Measurements from ENCODE around the gene OR1I1. TPM values are rescaled to one million over a fixed set of nuclear protein-coding genes. Genes with fewer than 3 reads are reported as not detected.
A peak's percentile ranks its signal among the peaks of the same experiment; 100 is the strongest.

Gene OR1I1
- total RNA-seq, 1 donor from 2014 or later = not detected

DNA sequence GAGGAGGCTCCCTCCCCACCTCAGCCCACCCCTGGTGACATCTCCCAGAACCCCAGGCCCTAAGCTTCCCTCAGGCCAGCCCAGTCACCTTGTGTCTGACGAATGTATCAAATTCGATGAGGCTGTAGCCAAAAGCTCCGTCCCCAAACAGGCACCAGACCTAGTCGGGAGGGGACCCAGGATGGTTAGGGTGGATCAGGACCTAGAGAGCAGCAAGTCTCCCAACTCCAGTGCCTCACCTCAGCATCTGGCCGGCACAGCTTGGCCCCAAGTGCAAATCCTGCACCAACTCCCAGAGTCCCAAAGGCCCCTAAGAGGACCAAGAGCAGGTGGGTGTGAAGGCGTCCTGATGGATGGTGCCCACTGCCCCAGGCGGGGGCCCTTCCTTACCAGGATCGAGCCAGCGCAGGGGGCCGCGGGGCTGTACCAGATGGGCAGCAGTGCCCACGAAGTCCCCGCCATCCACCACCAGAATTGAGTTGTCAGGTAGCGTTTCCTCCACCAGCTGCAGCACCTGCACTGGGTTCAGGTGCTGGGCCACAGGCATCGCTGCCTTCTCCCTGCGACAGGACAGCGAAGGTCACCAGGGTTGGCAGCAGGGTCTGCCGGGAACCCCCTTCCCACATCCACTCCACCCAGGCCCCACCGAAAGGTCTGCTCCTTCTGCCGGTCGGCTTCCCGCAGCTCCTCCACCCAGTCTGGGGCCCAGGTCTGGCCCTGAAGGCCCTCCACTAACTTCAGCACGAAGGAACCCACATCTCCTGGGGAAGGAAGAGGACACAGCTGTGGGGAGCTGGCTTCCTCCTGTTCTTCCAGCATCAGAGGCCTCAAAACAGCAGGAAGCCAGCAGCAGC lies 34.0 kb downstream of the OR1I1 start:
- Mint-ChIP-seq H3K4me1 (ENCODE audit: unreplicated experiment) (peaks cover 29% of the 10 kb centered on the region), H3K4me3 (ENCODE audit: unreplicated experiment) (peak overlapping the region; percentile 72)

DNA sequence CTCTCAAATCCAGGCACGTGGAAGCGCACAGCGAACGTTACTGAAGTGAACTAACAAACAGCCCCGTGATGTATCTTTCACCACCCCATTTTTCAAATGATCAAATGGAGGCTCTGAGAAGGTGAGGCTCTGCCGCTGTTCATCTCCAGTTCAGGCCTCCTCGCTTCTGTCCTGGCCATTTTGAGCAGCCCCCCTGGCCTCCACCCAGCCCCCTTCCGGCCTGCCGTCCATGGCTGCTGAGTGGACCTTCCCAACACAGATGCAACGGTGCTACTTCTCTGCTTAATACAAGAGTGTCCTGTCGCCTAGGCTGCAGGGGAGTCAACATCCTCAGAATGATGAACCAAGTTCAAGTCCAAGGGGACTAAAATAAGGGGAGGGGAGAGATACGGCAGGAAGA lies 34.8 kb downstream of the OR1I1 start:
- Mint-ChIP-seq H3K27me3 (ENCODE audit: unreplicated experiment) (peaks cover 24% of the 10 kb centered on the region), H3K36me3 (ENCODE audit: low read depth, unreplicated experiment) (peaks cover 59% of the 10 kb centered on the region), H3K9me3 (ENCODE audit: unreplicated experiment) (no peaks in the 10 kb centered on the region), H3K27ac (ENCODE audit: unreplicated experiment) (peak overlapping the region; percentile 90), H3K4me3 (ENCODE audit: unreplicated experiment) (peak overlapping the region; percentile 72), H3K4me1 (ENCODE audit: unreplicated experiment) (peaks cover 28% of the 10 kb centered on the region)
- DNase-seq (ENCODE audit: low spot score) = no peak
- TF ChIP-seq, protein P1, sequence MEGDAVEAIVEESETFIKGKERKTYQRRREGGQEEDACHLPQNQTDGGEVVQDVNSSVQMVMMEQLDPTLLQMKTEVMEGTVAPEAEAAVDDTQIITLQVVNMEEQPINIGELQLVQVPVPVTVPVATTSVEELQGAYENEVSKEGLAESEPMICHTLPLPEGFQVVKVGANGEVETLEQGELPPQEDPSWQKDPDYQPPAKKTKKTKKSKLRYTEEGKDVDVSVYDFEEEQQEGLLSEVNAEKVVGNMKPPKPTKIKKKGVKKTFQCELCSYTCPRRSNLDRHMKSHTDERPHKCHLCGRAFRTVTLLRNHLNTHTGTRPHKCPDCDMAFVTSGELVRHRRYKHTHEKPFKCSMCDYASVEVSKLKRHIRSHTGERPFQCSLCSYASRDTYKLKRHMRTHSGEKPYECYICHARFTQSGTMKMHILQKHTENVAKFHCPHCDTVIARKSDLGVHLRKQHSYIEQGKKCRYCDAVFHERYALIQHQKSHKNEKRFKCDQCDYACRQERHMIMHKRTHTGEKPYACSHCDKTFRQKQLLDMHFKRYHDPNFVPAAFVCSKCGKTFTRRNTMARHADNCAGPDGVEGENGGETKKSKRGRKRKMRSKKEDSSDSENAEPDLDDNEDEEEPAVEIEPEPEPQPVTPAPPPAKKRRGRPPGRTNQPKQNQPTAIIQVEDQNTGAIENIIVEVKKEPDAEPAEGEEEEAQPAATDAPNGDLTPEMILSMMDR (IDR thresholded peaks at IDR 0.05; ENCODE audit: unreplicated experiment) = no peak

More for the DNA sequence above, 34.0 kb downstream of the OR1I1 start:
- Mint-ChIP-seq H3K27me3 (ENCODE audit: unreplicated experiment) (peaks cover 24% of the 10 kb centered on the region), H3K9me3 (ENCODE audit: unreplicated experiment) (no peaks in the 10 kb centered on the region), H3K27ac (ENCODE audit: unreplicated experiment) (peak overlapping the region; percentile 90), H3K36me3 (ENCODE audit: low read depth, unreplicated experiment) (peaks cover 61% of the 10 kb centered on the region)
- TF ChIP-seq, protein P1 (IDR thresholded peaks at IDR 0.05; ENCODE audit: unreplicated experiment) = no peak
- no peak for DNase-seq (ENCODE audit: low spot score)

DNA sequence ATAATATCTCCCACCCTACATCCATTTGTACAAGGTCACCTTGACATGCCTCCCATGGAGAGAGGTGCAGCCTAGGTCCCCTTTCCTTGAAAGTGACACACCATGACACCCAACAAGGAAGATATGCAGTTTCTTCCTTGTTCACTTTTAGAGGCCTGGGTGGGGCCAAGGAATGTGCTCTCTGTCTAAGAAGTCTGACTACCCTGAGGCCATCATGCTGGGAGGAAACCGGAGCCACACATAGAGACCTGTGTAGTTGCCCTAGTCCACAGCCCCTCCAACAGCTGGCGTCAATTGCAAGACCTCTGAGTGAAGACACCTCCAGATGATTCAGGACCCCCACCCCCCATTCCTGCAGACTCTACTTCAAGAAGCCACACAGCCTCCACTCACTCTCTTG lies 36.2 kb downstream of the OR1I1 start:
- Mint-ChIP-seq H3K36me3 (ENCODE audit: low read depth, unreplicated experiment) (peaks cover 49% of the 10 kb centered on the region), H3K4me1 (ENCODE audit: unreplicated experiment) (peaks cover 28% of the 10 kb centered on the region), H3K27me3 (ENCODE audit: unreplicated experiment) (peaks cover 24% of the 10 kb centered on the region), H3K27ac (ENCODE audit: unreplicated experiment) (no peak overlapping the region), H3K4me3 (ENCODE audit: unreplicated experiment) (peak overlapping the region; percentile 76), H3K9me3 (ENCODE audit: unreplicated experiment) (no peaks in the 10 kb centered on the region)
- DNase-seq (ENCODE audit: low spot score) = no peak
- TF ChIP-seq, protein P1 (IDR thresholded peaks at IDR 0.05; ENCODE audit: unreplicated experiment) = no peak

DNA sequence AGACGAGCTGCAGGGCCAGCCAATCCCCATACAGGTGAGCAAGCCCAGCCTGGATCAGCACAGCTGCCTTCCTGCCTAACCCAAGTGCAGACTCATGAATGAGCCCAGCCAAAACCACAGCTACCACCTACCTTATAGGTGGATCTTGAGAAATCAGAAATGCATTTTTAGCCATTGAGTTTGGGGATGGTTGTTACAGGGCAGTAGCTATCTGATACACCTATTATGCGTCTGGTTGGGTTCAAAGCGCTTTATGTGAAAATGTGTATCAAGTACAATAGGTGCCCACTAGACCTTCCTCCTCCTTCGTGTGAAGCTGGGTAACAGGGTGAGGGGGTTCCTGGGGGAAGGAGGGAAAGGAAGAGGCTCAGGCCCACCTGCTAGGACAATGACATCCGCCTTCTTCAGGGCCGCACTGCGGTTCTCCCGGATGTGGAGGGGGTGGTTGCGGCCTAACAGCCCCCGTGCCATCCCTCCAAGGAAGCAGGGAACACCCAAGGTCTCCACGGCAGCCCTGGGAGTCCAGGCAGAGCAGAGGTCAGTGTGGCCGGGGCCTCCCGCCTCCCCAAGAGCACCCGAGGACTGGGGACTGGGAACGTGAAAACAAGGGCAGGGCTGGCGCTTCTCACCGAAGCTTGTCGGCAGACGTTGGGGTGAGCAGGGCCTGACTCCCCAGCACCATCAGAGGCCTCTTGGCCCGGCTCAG lies 36.9 kb downstream of the OR1I1 start:
- Mint-ChIP-seq H3K36me3 (ENCODE audit: low read depth, unreplicated experiment) (peaks cover 49% of the 10 kb centered on the region), H3K27ac (ENCODE audit: unreplicated experiment) (no peak overlapping the region), H3K27me3 (ENCODE audit: unreplicated experiment) (peaks cover 24% of the 10 kb centered on the region), H3K9me3 (ENCODE audit: unreplicated experiment) (no peaks in the 10 kb centered on the region), H3K4me3 (ENCODE audit: unreplicated experiment) (peak overlapping the region; percentile 76), H3K4me1 (ENCODE audit: unreplicated experiment) (peaks cover 28% of the 10 kb centered on the region)
- TF ChIP-seq, protein P1 (IDR thresholded peaks at IDR 0.05; ENCODE audit: unreplicated experiment) = no peak
- DNase-seq (ENCODE audit: low spot score) = no peak
